A204.1 (cell line): ENCODE results near the gene CUL9.

Experiments
- FAIRE-seq: peaks from 2 replicates; lab custom pipeline; 2012; peaks lifted over from hg19 to GRCh38; lab: Jason Lieb, UNC

The CUL9 gene

DNA sequence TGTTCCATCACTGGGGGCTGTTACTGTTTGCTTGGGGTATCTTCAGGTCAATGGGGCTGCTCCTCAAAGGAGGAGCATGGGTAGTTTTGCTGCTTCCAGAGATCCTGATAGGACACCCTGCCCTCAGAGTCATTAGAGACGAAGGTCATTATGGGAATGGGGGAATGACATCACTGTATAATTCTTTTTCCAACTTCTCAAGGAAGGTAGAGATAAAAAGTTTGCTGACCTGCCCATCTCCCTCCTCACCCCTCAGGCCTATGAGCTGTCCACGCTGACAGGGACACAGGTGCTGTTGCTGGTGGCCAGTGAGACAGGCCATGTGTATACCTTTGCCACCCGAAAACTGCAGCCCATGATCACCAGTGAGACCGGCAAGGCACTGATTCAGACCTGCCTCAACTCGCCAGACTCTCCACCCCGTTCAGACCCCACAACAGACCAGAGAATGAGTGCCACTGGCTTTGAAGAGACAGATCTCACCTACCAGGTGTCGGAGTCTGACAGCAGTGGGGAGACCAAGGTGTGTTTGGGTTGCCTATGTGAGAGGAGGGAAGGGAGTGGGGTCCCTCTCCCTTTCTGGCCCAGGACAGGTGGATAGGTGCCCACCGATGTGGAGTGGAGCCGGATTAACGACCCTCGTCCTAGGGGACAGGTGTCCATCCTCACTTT is 8.3 kb upstream of the CUL9 start:
- no peak for FAIRE-seq

DNA sequence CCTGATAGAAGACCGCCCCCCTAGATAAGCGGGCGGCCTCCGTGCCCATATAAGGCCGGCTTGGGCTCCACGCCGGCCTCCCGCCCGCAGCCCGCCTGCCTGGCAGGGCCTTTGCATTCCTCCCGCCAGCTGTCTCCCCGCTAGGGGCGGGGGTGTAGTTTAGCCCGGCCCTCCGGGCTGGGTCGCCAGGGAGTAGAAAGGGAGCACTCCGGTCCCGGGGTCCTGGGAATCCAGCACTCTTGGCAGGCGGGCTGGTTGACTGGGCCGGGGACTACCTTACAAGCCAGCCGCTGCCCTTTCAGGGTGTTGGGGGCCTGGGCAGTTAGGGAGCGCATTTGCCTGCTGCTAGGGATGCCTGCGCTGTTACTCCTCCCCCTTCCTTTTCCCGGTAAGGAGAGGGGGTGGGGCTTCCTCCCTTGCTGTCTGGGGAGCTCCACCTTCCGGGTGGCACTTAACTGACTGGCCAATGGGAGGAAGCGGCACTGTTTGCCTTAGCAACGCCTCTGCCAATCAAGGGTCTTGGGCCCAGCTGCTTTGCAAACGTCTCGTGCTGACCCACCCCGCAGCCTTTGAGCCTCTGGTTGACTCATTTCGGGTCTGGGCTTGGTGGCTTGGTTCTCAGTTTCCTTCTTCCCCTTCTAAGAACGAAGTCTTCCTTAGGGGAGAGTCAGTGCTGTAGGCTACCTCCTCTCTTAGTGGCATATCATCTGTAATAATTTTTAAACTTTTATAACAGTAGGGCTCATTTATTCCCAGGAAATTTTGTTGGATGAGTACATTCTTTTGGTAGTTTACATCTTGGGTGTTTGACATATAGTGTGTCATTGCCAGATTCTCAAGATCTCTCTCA is 7.5 kb upstream of the CUL9 start:
- no peak for FAIRE-seq

DNA sequence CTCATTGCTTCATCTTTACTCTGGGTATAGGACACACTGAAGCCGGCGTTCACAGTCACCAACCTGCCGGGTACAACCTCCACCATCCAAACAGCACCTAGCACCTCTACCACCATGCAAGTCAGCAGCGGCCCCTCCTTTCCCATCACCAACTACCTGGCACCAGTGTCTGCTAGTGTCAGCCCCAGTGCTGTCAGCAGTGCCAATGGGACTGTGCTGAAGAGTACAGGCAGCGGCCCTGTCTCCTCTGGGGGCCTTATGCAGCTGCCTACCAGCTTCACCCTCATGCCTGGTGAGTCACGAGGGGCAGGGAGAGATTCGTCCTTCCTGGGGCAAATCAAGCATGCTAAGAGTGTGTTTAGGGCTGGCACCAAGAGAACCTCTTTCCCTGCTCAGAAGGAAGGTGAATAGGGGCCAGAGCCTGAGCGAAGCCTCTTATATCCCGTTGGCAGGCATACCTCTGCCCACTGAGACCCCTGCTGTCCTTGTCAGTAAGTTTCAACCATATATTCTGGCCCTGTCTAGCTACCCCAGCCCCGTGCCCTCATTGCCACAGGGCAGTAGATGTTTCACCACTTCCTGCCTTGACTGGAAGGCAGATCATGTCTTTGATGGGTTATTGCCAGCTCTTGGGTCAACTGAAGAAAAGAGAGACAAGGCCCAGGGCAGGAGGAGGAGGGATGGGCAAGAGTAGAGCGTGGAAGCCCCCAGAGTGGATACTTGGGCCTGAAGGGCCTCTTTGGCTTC is 6.1 kb upstream of the CUL9 start:
- no peak for FAIRE-seq

DNA sequence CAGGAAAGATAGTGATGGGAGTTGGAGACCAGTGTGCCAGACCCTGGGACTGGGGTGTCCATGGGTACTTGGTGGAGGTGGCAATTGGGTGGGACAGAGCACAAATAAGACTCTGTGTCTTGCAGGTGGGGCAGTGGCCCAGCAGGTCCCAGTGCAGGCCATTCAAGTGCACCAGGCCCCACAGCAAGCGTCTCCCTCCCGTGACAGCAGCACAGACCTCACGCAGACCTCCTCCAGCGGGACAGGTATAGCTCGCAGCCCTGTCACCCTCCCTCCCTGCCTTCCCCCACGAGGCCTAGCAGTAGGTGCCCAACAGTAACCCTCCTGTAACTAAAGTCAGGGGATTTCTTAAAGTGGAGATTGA is 5.6 kb upstream of the CUL9 start:
- FAIRE-seq = no peak

DNA sequence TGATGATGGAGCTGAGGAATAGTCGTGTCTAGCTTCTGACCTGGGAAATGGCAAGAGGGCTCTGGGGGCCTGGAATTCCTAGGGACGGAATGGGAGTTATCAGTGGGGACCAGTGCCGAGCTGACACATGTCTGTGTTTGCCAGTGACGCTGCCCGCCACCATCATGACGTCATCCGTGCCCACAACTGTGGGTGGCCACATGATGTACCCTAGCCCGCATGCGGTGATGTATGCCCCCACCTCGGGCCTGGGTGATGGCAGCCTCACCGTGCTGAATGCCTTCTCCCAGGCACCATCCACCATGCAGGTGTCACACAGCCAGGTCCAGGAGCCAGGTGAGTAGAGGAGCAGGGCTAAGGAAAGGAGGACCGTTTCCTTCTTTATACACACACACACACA is 3.8 kb upstream of the CUL9 start:
- FAIRE-seq = no peak

DNA sequence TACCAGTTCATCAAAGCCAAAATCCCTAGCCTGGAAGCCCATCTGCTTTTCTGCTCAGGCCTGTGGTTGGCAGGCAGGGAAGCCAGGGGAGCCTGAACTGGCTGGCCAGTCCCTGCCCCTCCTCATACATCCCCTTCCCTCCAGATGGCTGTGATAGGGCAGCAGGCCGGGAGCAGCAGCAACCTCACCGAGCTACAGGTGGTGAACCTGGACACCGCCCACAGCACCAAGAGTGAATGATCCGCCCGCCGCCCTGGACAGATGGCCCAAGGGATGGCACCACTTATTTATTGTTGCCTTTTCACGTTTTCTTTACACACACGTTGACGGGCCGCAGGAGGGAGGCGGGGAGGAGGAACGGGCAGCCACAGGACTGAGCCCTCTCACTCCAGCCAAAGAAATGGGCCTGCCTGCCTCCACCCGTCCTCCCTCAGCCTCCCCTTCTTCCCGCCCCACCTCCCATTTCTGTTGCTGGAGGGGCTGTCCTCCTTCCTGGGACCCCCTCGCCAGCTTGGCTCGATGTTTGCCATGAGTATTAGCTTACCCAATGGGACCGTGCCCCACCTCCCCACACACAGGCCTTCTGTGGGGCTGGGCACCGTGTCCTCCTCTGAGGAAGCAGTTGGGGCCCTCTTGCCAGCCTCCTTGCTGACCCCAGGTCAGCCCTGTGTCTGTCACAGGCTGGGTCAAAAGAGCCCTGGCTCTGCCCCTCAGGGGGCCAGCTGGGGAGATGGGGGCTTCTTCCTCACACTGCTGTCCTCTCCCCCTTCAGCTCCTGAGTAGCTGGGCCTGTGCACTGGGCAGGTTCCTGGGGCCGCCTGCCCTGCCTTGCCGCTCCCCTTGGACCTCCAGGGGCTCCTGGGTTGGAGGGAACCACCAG is 2.8 kb upstream of the CUL9 start:
- FAIRE-seq = no peak

DNA sequence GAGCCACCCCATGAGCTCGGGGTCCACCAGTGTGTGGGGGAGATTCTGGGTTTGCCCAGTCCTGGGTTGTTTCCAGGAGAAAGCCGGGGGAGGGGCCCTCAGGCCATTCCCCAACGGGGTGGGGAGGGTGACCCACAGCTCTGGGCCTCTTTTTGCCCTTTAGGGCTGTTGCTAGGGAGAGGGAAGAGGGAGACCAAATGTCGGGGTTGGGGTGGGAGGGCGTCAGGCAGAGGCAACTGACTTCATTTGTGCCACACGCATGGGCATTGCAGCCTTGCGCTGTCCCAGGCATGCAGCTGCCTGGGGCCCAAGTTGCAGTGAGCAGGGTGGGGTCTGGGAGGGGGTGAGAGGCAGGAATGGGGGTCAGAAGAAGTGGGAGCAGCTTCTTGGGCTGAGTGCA is 1.9 kb upstream of the CUL9 start:
- no peak for FAIRE-seq

DNA sequence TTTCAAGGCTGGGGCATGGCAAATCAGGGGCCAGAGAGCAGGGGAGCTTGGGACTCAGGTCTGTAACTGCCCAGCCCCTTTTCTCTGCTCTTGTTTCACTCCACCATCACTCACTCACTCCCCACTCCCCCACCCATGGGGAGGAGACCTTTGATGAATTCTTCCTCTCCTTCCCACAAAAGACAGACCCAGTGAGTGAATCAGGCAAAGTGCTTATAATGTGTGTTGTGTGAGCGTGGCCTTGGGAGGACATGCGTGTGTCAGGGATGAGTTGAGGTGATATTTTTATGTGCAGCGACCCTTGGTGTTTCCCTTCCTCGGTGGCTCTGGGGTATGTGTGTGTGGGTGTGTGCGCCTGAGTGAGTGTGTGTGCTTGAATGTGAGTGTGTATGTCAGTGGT is 1.0 kb upstream of the CUL9 start:
- FAIRE-seq = no peak

DNA sequence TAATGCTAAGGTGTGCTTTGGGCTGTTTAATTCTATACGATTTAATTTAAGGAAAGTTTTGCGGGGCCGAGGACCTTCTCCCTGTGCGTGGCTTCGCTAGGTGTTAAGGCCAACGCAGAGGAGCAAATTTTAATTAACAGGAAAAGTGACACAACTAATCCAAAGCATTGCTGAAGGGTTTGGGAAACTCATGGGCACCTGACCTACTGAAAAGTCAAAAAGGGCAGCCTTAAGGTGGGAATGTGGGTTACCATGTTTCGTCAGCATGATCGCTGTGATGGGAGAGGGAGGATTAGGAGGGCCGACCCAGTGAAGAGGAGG is 415 bp upstream of the CUL9 start:
- no peak for FAIRE-seq

DNA sequence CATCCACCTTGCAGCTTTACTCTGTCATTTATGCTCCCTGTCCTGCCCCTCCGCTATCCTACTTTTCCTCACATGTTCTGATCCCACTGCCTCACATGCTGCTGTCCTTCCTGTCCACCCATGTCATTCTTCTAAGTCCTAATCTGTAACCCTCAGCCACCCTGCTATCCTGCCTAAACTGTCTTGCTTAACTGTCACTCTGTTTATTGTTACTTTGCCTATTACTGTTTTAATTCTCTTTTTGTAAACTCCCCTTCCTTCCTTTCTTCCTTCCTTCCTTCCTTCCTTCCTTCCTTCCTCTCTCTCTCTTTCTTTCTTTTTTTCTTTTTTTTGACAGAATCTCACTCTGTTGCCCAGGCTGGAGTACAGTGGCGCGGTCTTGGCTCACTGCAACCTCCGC is 1.4 kb downstream of the CUL9 start:
- no peak for FAIRE-seq

DNA sequence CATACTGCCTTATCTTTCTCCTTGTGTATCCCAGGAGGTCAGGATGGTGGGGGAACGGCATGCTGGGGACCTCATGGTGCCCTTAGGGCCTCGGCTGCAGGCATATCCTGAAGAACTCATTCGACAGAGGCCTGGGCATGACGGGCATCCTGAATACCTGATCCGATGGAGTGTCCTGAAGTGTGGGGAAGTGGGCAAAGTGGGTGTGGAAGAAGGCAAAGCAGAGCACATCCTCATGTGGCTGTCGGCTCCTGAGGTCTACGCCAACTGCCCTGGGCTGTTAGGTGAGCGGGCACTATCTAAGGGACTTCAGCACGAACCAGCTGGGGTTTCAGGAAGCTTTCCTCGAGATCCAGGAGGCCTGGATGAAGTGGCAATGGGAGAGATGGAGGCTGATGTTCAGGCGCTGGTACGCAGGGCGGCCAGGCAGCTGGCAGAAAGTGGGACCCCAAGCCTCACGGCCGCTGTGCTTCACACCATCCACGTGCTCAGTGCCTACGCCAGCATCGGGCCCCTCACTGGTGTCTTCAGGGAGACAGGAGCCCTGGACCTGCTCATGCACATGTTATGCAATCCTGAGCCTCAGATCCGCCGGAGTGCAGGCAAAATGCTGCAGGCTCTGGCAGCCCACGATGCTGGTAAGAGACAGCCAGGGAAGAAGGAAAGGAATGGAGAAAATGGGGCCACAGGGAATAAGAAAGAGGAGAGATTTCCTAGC is 2.4 kb downstream of the CUL9 start:
- no peak for FAIRE-seq

DNA sequence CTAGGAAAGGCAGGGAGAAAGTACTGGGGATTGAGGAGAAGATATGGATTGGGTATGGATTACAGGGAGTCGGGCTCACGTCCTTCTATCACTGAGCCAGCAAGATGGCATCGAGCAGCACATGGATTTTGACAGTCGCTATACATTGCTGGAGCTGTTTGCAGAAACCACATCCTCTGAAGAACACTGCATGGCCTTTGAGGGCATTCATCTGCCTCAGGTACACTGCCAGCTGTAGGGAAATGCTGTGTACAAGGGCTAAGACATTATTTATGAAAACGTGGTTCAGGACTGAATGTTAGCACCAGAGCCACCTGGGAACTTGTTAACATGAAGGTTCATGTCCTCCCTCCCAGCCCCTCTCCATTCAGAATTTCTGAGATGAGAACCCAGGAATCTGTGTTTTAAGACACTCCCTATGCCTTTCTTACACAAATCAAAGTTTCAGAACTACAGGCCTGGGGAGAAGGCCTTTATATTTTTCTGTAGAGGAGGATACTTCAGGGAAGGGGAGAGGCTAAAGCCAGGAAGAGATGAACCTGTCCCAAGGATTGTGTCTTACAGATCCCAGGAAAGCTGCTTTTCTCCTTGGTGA is 3.5 kb downstream of the CUL9 start:
- no peak for FAIRE-seq

DNA sequence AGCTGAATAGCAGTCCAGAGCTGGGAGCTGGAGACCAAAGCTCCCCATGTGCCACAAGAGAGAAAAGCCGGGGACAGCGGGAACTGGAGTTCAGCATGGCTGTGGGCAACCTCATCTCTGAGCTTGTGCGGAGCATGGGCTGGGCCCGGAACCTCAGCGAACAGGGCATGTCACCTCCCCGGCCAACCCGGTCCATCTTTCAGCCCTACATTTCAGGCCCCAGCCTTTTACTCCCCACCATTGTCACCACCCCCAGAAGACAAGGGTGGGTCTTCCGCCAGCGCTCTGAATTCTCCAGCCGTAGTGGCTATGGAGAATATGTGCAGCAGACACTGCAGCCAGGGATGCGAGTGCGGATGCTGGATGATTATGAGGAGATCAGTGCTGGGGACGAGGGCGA is 4.0 kb downstream of the CUL9 start:
- FAIRE-seq = no peak

DNA sequence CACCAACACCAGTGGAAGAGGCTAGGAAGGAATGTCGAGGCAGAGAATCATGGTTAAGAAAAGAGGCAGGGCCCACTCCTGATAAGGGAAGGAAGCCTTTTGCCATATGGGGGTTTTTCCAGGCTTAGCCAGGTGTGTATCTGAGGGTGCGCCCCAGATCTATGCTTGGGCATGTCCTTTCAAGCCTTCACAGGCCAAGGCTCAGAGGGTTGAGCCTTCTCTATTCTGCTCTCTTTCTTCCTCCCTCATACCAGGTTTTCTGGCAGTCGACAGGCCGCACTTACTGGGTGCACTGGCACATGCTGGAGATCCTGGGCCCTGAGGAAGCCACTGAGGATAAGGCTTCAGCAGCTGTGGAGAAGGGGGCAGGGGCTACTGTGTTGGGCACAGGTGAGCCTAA is 4.7 kb downstream of the CUL9 start:
- FAIRE-seq = no peak

DNA sequence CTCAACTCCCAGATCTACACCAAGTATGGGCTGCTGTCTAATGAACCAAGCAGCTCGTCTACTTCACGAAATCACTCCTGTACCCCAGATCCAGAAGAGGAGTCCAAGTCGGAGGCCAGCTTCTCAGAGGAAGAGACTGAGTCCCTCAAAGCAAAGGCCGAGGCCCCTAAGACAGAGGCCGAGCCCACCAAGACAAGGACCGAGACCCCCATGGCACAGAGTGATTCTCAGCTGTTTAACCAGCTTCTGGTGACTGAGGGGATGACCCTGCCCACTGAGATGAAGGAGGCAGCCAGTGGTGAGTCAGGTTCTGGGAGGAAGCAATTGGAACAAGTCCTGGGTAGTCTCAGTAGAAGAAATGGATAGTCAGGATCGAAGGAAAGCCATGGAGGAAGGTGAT is 5.8 kb downstream of the CUL9 start:
- FAIRE-seq = no peak

DNA sequence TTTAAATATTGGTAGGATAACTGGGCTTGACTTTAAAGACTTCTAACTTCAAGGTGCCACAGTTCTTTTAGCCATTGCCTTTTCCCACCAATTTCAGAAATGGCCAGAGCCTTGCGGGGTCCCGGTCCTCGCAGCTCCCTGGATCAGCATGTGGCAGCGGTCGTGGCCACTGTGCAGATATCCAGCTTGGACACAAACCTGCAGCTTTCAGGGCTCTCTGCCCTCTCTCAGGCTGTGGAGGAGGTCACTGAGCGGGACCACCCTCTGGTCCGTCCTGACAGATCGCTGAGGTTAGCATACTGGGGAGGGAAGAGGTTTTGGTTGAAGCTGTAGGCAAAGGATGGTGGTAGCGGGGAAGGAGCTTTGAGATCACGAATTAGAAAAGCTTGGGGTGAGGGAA is 6.4 kb downstream of the CUL9 start:
- FAIRE-seq = no peak

DNA sequence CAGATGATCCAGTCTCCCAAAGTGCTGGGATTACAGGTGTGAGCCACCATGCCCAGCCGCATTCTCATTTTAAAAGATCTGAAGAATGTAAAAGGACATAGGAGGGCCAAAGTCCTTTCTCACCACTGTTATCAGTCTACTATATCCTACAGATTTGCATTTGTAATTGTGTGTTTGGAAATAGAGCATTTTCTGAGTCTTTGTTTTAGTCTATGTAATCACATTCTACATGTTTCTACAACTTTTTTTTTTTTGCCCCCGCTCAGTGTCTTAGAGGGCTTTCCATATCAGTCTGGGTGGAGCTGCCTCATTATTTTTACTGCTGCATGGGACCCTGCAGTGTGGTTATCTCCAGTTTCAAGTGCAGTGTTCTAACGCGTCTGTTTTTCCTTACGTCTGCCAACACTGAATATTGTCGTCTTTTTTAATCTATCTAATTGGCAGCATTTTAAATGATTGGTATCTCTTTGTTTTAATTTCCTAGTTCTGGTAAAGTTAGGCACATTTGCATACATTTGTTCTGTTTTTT is 7.8 kb downstream of the CUL9 start:
- FAIRE-seq = no peak

DNA sequence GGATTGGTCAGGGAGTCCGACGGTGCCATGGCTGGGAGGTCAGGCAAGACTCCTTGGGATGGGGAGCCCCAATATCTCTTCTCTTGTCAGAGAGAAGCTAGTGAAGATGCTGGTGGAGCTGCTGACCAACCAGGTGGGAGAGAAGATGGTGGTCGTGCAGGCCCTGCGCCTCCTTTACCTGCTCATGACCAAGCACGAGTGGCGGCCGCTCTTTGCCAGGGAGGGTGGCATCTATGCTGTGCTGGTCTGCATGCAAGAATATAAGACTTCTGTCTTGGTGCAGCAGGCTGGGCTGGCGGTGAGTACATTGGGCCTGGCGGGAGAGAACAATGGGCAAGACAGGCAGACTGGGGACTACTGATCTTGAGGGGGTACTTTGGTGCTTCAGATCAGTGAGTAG is 10.9 kb downstream of the CUL9 start:
- no peak for FAIRE-seq

DNA sequence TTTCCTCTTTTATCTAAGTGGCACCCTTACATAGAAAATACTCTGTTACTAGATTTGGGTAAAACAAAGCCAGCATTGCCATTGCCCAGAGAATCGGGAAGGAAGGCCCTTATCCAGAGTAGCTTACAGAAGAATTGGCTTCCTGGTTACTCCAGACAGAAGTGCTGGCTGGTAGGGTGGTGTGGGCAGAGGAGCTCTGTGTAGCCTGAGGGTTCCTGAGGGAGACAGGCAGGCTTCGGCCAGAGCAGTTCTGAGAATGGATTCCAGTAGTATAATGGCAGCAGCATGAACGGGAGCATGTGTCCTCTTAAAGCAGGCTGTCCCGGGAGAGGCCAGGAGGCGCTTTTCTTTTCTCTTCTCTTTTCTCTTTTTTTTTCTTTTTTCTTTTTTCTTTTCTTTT is 11.9 kb downstream of the CUL9 start:
- FAIRE-seq = no peak

DNA sequence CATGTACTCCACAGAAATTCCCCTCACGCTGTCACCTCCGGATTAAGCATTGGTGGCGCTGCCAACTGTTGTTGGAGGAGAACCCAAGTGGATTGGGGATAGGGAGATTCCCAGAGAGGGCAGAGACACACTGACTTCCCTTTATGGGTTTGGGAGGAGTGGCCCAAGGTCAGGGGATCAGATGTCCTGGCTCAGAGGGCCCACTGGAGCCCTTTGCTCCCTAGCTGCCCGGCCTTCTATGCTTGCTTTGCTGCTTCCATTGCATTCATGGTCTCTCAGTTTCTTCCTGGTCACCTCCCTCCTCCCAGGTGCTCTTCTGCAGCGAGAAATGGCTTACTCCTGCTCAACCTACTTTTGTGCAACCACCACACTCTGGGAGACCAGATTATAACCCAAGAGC is 14.3 kb downstream of the CUL9 start:
- FAIRE-seq = no peak

DNA sequence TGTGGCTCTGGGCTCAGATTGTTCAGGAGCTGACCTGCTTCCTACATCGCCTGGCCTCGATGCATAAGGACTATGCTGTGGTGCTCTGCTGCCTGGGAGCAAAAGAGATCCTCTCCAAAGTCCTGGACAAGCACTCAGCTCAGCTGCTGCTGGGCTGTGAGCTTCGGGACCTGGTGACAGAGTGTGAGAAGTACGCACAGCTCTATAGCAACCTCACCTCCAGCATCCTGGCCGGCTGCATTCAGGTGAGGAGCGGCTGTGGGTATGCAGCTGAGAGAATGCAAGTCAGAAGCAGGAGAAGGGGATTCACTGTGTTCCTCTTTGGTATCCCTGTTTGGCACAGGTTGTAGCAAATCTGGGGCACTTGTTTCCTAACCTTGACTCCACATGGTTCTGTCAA is 17.9 kb downstream of the CUL9 start:
- no peak for FAIRE-seq
